K562 (cell line): ENCODE measurements around the gene VCAN.

Experiments used
- ARNT ChIP-seq, 2 experiments: fragments of 450-650 bp; IDR thresholded peaks; 2 replicates each; pipeline ENCODE4 v1.6.1; 2016; ENCODE audit warnings: mild to moderate bottlenecking in 1 of 2
- CBX8 ChIP-seq: fragments of 200-600 bp; sonication (generic); IDR thresholded peaks from 2 replicates; pipeline ENCODE4 v1.6.1; 2012; ENCODE audit warnings: borderline replicate concordance, mixed run types, low read depth, mild to moderate bottlenecking, moderate library complexity, mixed read lengths, low read length, control low read depth, inconsistent platforms; ENCODE audit not compliant: poor library complexity, severe bottlenecking; ENCODE audit errors: extremely low read depth
- EP300 ChIP-seq: IDR thresholded peaks from 2 replicates; pipeline ENCODE4 v1.6.1; 2012; ENCODE audit warnings: low read length, improper control_type of control experiment
- JUNB ChIP-seq: fragments of 450-650 bp; formaldehyde crosslinking; conservative IDR thresholded peaks from 2 replicates; pipeline ENCODE4 v1.4.0; 2020; ENCODE audit warnings: mild to moderate bottlenecking
- NFYB ChIP-seq: IDR thresholded peaks from 2 replicates; pipeline ENCODE4 v1.6.1; 2011; ENCODE audit warnings: mild to moderate bottlenecking, moderate library complexity; ENCODE audit not compliant: insufficient read length; ENCODE audit errors: extremely low read depth
- RBM39 ChIP-seq: fragments of 200-400 bp; formaldehyde crosslinking; optimal IDR thresholded peaks from 2 replicates; pipeline ENCODE3; 2018; ENCODE audit warnings: low read depth, low read length
- TCF3 ChIP-seq: sonication (generic); formaldehyde crosslinking; IDR thresholded peaks from 2 replicates; pipeline ENCODE4 v1.4.0; 2020; ENCODE audit warnings: mild to moderate bottlenecking, missing genetic modification reagents
- TGIF2 ChIP-seq: sonication (generic); formaldehyde crosslinking; IDR thresholded peaks from 2 replicates; pipeline ENCODE4 v1.8.1; 2022; ENCODE audit warnings: mild to moderate bottlenecking, missing genetic modification reagents, moderate library complexity
- ZNF140 ChIP-seq: fragments of 250-450 bp; sonication (Bioruptor Pico); IDR thresholded peaks from 2 replicates; pipeline ENCODE4 v1.8.0; 2021; ENCODE audit warnings: moderate library complexity, mild to moderate bottlenecking, inconsistent platforms
- ZNF586 ChIP-seq: fragments of 450-650 bp; formaldehyde crosslinking; conservative IDR thresholded peaks from 2 replicates; pipeline ENCODE4 v1.4.0; 2020; ENCODE audit warnings: mild to moderate bottlenecking, moderate library complexity
- TF ChIP-seq, protein P1 (sequence below), 3 experiments: IDR thresholded peaks in 2 of 3; conservative IDR thresholded peaks in 1 of 3; 2 replicates each; pipeline ENCODE4 v1.5.1; 2011 to 2012; ENCODE audit warnings: low read length in 3 of 3, mild to moderate bottlenecking in 3 of 3, control low read depth in 2 of 3, improper control_type of control experiment in 1 of 3, inconsistent platforms in 1 of 3, low read depth in 1 of 3, mixed read lengths in 1 of 3, moderate library complexity in 1 of 3; ENCODE audit not compliant: insufficient read depth in 2 of 3

DNA sequence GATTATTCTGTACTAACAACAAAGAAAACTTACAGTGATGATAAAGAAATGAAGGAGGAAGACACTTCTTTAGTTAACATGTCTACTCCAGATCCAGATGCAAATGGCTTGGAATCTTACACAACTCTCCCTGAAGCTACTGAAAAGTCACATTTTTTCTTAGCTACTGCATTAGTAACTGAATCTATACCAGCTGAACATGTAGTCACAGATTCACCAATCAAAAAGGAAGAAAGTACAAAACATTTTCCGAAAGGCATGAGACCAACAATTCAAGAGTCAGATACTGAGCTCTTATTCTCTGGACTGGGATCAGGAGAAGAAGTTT, 67.9 kb downstream of the VCAN start:
- no peak for TF ChIP-seq CBX8
- TF ChIP-seq ZNF140: no peak
- TF ChIP-seq, protein P1, sequence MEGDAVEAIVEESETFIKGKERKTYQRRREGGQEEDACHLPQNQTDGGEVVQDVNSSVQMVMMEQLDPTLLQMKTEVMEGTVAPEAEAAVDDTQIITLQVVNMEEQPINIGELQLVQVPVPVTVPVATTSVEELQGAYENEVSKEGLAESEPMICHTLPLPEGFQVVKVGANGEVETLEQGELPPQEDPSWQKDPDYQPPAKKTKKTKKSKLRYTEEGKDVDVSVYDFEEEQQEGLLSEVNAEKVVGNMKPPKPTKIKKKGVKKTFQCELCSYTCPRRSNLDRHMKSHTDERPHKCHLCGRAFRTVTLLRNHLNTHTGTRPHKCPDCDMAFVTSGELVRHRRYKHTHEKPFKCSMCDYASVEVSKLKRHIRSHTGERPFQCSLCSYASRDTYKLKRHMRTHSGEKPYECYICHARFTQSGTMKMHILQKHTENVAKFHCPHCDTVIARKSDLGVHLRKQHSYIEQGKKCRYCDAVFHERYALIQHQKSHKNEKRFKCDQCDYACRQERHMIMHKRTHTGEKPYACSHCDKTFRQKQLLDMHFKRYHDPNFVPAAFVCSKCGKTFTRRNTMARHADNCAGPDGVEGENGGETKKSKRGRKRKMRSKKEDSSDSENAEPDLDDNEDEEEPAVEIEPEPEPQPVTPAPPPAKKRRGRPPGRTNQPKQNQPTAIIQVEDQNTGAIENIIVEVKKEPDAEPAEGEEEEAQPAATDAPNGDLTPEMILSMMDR (IDR thresholded peaks at IDR 0.05 in 2 of 3, conservative IDR thresholded peaks at IDR 0.05 in 1 of 3; ENCODE audit: insufficient read depth in 2 of 3, low read depth in 1 of 3, low read length in 3 of 3): no peak
- no peak for TF ChIP-seq ARNT (IDR thresholded peaks at IDR 0.05)
- no peak for TF ChIP-seq TGIF2
- no peak for TF ChIP-seq TCF3
- TF ChIP-seq RBM39: no peak
- no peak for TF ChIP-seq ZNF586 (CRISPR knock-in tag)
- no peak for TF ChIP-seq JUNB (CRISPR knock-in tag)
- no peak for TF ChIP-seq EP300
- no peak for TF ChIP-seq NFYB
